ENCODE results near the gene HDLBP. TPM values are rescaled to one million over a fixed set of nuclear protein-coding genes. Genes with fewer than 3 reads are reported as not detected.

The HDLBP gene
- total RNA-seq, 1 donor, result 1,418 TPM

- Histone ChIP-seq H3K4me1 (ENCODE audit: insufficient read depth, low read length) (no peaks in the 10 kb centered on the region), H3K36me3 (ENCODE audit: insufficient read depth, low read length) (peaks cover 81% of the 10 kb centered on the region), H2AFZ (ENCODE audit: low read length) (no peak overlapping the region), H3K9me3 (ENCODE audit: low read depth, low read length) (no peaks in the 10 kb centered on the region), H3K27ac (ENCODE audit: low read depth, low read length) (no peak overlapping the region), H4K20me1 (ENCODE audit: insufficient read depth, low read length) (peaks cover 15% of the 10 kb centered on the region), H3K4me2 (ENCODE audit: insufficient read depth, low read length) (no peak overlapping the region), H3K4me3 (ENCODE audit: insufficient read depth, low read length) (no peak overlapping the region), H3K79me2 (ENCODE audit: insufficient read depth, low read length) (peaks cover 4% of the 10 kb centered on the region), H3K27me3 (ENCODE audit: insufficient read depth, low read length) (no peaks in the 10 kb centered on the region)
- no peak for TF ChIP-seq CTCF (IDR thresholded peaks at IDR 0.05; ENCODE audit: extremely low read depth, low read depth, low read length)
- DNase-seq (ENCODE audit: insufficient read length, low spot score, missing footprints), result no peak
Measured at GRCh38 chr2:241351640-241352031, 36.2 kb upstream of the HDLBP start.

- Histone ChIP-seq H3K4me2 (ENCODE audit: insufficient read depth, low read length) (no peak overlapping the region), H2AFZ (ENCODE audit: low read length) (no peak overlapping the region), H3K9me3 (ENCODE audit: low read depth, low read length) (no peaks in the 10 kb centered on the region), H3K79me2 (ENCODE audit: insufficient read depth, low read length) (no peaks in the 10 kb centered on the region), H3K27ac (ENCODE audit: low read depth, low read length) (no peak overlapping the region), H4K20me1 (ENCODE audit: insufficient read depth, low read length) (peaks cover 15% of the 10 kb centered on the region), H3K36me3 (ENCODE audit: insufficient read depth, low read length) (peaks cover 86% of the 10 kb centered on the region), H3K27me3 (ENCODE audit: insufficient read depth, low read length) (no peaks in the 10 kb centered on the region), H3K4me1 (ENCODE audit: insufficient read depth, low read length) (no peaks in the 10 kb centered on the region), H3K4me3 (ENCODE audit: insufficient read depth, low read length) (no peak overlapping the region)
- DNase-seq (ENCODE audit: insufficient read length, low spot score, missing footprints), result no peak
- no peak for TF ChIP-seq CTCF (IDR thresholded peaks at IDR 0.05; ENCODE audit: extremely low read depth, low read depth, low read length)
Measured at GRCh38 chr2:241350878-241351639, 35.6 kb upstream of the HDLBP start.

GRCh38 chr2:241350530-241350877 is 35.0 kb upstream of the HDLBP start:
- Histone ChIP-seq H3K36me3 (ENCODE audit: insufficient read depth, low read length) (peaks cover 92% of the 10 kb centered on the region), H3K4me2 (ENCODE audit: insufficient read depth, low read length) (no peak overlapping the region), H3K79me2 (ENCODE audit: insufficient read depth, low read length) (no peaks in the 10 kb centered on the region), H3K4me1 (ENCODE audit: insufficient read depth, low read length) (peaks cover 4% of the 10 kb centered on the region), H3K27ac (ENCODE audit: low read depth, low read length) (no peak overlapping the region), H3K9me3 (ENCODE audit: low read depth, low read length) (no peaks in the 10 kb centered on the region), H3K4me3 (ENCODE audit: insufficient read depth, low read length) (no peak overlapping the region), H2AFZ (ENCODE audit: low read length) (no peak overlapping the region), H4K20me1 (ENCODE audit: insufficient read depth, low read length) (peaks cover 19% of the 10 kb centered on the region), H3K27me3 (ENCODE audit: insufficient read depth, low read length) (no peaks in the 10 kb centered on the region)
- no peak for TF ChIP-seq CTCF (IDR thresholded peaks at IDR 0.05; ENCODE audit: extremely low read depth, low read depth, low read length)
- DNase-seq (ENCODE audit: insufficient read length, low spot score, missing footprints), result no peak

GRCh38 chr2:241349941-241350340 is 34.5 kb upstream of the HDLBP start:
- no peak overlapping the region for H3K4me3 ChIP-seq (ENCODE audit: insufficient read depth, low read length)
- no peaks in the 10 kb centered on the region for H3K9me3 ChIP-seq (ENCODE audit: low read depth, low read length)
- no peak for DNase-seq (ENCODE audit: insufficient read length, low spot score, missing footprints)
- H3K4me2 ChIP-seq (ENCODE audit: insufficient read depth, low read length), result no peak overlapping the region
- peaks cover 94% of the 10 kb centered on the region for H3K36me3 ChIP-seq (ENCODE audit: insufficient read depth, low read length)
- no peak overlapping the region for H3K27ac ChIP-seq (ENCODE audit: low read depth, low read length)
- H3K27me3 ChIP-seq (ENCODE audit: insufficient read depth, low read length), result no peaks in the 10 kb centered on the region
- peaks cover 10% of the 10 kb centered on the region for H3K4me1 ChIP-seq (ENCODE audit: insufficient read depth, low read length)
- H2AFZ ChIP-seq (ENCODE audit: low read length), result no peak overlapping the region
- peaks cover 22% of the 10 kb centered on the region for H4K20me1 ChIP-seq (ENCODE audit: insufficient read depth, low read length)
- no peak for TF ChIP-seq CTCF (IDR thresholded peaks at IDR 0.05; ENCODE audit: extremely low read depth, low read depth, low read length)
- H3K79me2 ChIP-seq (ENCODE audit: insufficient read depth, low read length), result no peaks in the 10 kb centered on the region

All from osteoblast (primary cell).